RPMI7951 (cell line): ENCODE measurements around the gene TH. TPM values are rescaled to one million over a fixed set of nuclear protein-coding genes. Genes with fewer than 3 reads are reported as not detected.
"Not testable (repeated sequence)": the region's sequence is repeated elsewhere in the genome, so short reads cannot be mapped to it uniquely, and the experiment has no call there.

Experiments
- DNase-seq: peaks from one replicate; pipeline ENCODE4 v3.0.0-alpha.2; 2012; ENCODE audit warnings: low read depth
- total RNA-seq: library from RNA; depleted of rRNA; stranded (reverse); fragments of >200 nt; shearing (Covaris generic); gene quantifications from 2 replicates; pipeline ENCODE4 v1.2.3, GENCODE V29; 2014

The TH gene
- total RNA-seq, 1 experiment from 2014 or later = 0.24 TPM

- no peak for DNase-seq
Observed at GRCh38 chr11:2130881-2131352, 40.7 kb downstream of the TH start.

GRCh38 chr11:2129699-2130366 is 41.8 kb downstream of the TH start:
- no peak for DNase-seq

GRCh38 chr11:2129308-2129698 is 42.3 kb downstream of the TH start:
- DNase-seq = no peak

GRCh38 chr11:2128511-2129307 is 42.9 kb downstream of the TH start:
- no peak for DNase-seq

GRCh38 chr11:2128130-2128510 is 43.5 kb downstream of the TH start:
- DNase-seq = no peak

GRCh38 chr11:2127482-2128129 is 44.0 kb downstream of the TH start:
- no peak for DNase-seq

- no peak for DNase-seq
Observed at GRCh38 chr11:2126520-2127085, 45.0 kb downstream of the TH start.

GRCh38 chr11:2124736-2125484 is 46.7 kb downstream of the TH start:
- not testable (repeated sequence) for DNase-seq

- no peak for DNase-seq
Observed at GRCh38 chr11:2123628-2123960, 48.0 kb downstream of the TH start.

- no peak for DNase-seq
Observed at GRCh38 chr11:2122907-2123627, 48.5 kb downstream of the TH start.

GRCh38 chr11:2122222-2122906 is 49.3 kb downstream of the TH start:
- DNase-seq = no peak

- no peak for DNase-seq
Observed at GRCh38 chr11:2121227-2122130, 50.1 kb downstream of the TH start.

- DNase-seq = no peak
Observed at GRCh38 chr11:2120359-2121100, 51.1 kb downstream of the TH start.

GRCh38 chr11:2118677-2119076 is 52.9 kb downstream of the TH start:
- DNase-seq = no peak

- no peak for DNase-seq
Observed at GRCh38 chr11:2116680-2117079, 54.9 kb downstream of the TH start.

GRCh38 chr11:2115308-2115707 is 56.3 kb downstream of the TH start:
- no peak for DNase-seq

GRCh38 chr11:2114430-2115241 is 57.0 kb downstream of the TH start:
- no peak for DNase-seq
